ENCODE results near the gene MAPKAP1.

GRCh38 chr9:125428902-125429467 lies 278.0 kb downstream of the MAPKAP1 start:
- TF ChIP-seq CTCF (conservative IDR thresholded peaks at IDR 0.05) (no peak), ZFX (IDR thresholded peaks at IDR 0.05) (no peak)

All from C4-2B (cell line).